Peyer's patch (tissue), 4 donors: Measurements from ENCODE around the gene MRPS35. TPM values are rescaled to one million over a fixed set of nuclear protein-coding genes. Genes with fewer than 3 reads are reported as not detected.

Experiments used
- DNase-seq, 3 donors: peaks; one replicate each; pipeline ENCODE4 v3.0.0-alpha.2; 2017 to 2019
- H3K27ac ChIP-seq, 4 donors: fragments of 200-600 bp; sonication (generic); one replicate each; pipeline ENCODE4 v1.5.1; 2016 to 2019
- H3K27me3 ChIP-seq, 2 donors: fragments of 200-600 bp; sonication (generic); one replicate each; pipeline ENCODE4 v1.5.1; 2019
- H3K36me3 ChIP-seq, 3 donors: fragments of 200-600 bp; sonication (generic); one replicate each; pipeline ENCODE4 v1.5.1; 2016 to 2019
- H3K4me1 ChIP-seq, 4 donors: fragments of 200-600 bp; sonication (generic); one replicate each; pipeline ENCODE4 v1.5.1; 2016 to 2019
- H3K4me3 ChIP-seq, 4 donors: fragments of 200-600 bp; sonication (generic); 1 replicate in 3 of 4; 2 replicates in 1 of 4; pipeline ENCODE4 v1.5.1; 2016 to 2019; ENCODE audit warnings: mild to moderate bottlenecking in 1 of 4
- H3K9me3 ChIP-seq, 4 donors: fragments of 200-600 bp; sonication (generic); one replicate each; pipeline ENCODE4 v1.5.1; 2016 to 2019; ENCODE audit warnings: mild to moderate bottlenecking in 1 of 4
- CTCF ChIP-seq, 6 experiments: fragments of 450-650 bp in 4 of 6; fragments of 200-600 bp in 2 of 6; sonication (generic) in 1 of 6; IDR thresholded peaks; one replicate each; pipeline ENCODE4 v1.5.1; 2017 to 2019; ENCODE audit warnings: antibody characterized with exemption in 6 of 6, mild to moderate bottlenecking in 3 of 6, moderate library complexity in 1 of 6
- POLR2A ChIP-seq, 2 donors: fragments of 450-650 bp; IDR thresholded peaks; one replicate each; pipeline ENCODE4 v1.5.1; 2017; ENCODE audit warnings: antibody characterized with exemption in 2 of 2, mild to moderate bottlenecking in 2 of 2, moderate library complexity in 2 of 2
- total RNA-seq, 4 donors: library from RNA; depleted of rRNA; stranded (reverse); fragments of >200 nt; gene quantifications; one replicate each; pipeline ENCODE4 v1.1.0, GENCODE V29; 2016

Gene MRPS35
- total RNA-seq, 4 donors from 2014 or later, result 39.8 to 55.3 (median 50.4) TPM

- Histone ChIP-seq H3K4me3 (no peak overlapping the region), H3K9me3 (no peaks in the 10 kb centered on the region), H3K4me1 (no peaks in the 10 kb centered on the region), H3K36me3 (peaks cover 0 to 24% (median 0%) of the 10 kb centered on the region in 3 donors), H3K27ac (no peak overlapping the region), H3K27me3 (no peaks in the 10 kb centered on the region)
- TF ChIP-seq CTCF (IDR thresholded peaks at IDR 0.05) (no peak), POLR2A (IDR thresholded peaks at IDR 0.05) (no peak)
- no peak for DNase-seq
Observed at GRCh38 chr12:27672643-27673042, 38.0 kb upstream of the MRPS35 start.

GRCh38 chr12:27673101-27673718 lies 37.4 kb upstream of the MRPS35 start:
- no peak for DNase-seq
- H3K4me1 ChIP-seq, result no peaks in the 10 kb centered on the region
- peaks cover 0 to 18% (median 0%) of the 10 kb centered on the region in 3 donors for H3K36me3 ChIP-seq
- no peak for TF ChIP-seq CTCF (IDR thresholded peaks at IDR 0.05)
- TF ChIP-seq POLR2A (IDR thresholded peaks at IDR 0.05), result no peak
- H3K9me3 ChIP-seq, result no peaks in the 10 kb centered on the region
- no peak overlapping the region for H3K4me3 ChIP-seq
- H3K27ac ChIP-seq, result no peak overlapping the region
- no peaks in the 10 kb centered on the region for H3K27me3 ChIP-seq

- Histone ChIP-seq H3K9me3 (no peaks in the 10 kb centered on the region), H3K4me1 (no peaks in the 10 kb centered on the region), H3K27ac (no peak overlapping the region), H3K27me3 (no peaks in the 10 kb centered on the region), H3K36me3 (peaks cover 0 to 24% (median 0%) of the 10 kb centered on the region in 3 donors), H3K4me3 (no peak overlapping the region)
- TF ChIP-seq POLR2A (IDR thresholded peaks at IDR 0.05) (no peak), CTCF (IDR thresholded peaks at IDR 0.05) (no peak)
- no peak for DNase-seq
Observed at GRCh38 chr12:27674989-27675388, 35.6 kb upstream of the MRPS35 start.

- H3K36me3 ChIP-seq, result peaks cover 0 to 58% (median 0%) of the 10 kb centered on the region in 3 donors
- H3K27me3 ChIP-seq, result no peaks in the 10 kb centered on the region
- TF ChIP-seq CTCF (IDR thresholded peaks at IDR 0.05), result no peak
- TF ChIP-seq POLR2A (IDR thresholded peaks at IDR 0.05), result no peak
- no peak for DNase-seq
- no peaks in the 10 kb centered on the region for H3K4me1 ChIP-seq
- no peak overlapping the region for H3K27ac ChIP-seq
- no peaks in the 10 kb centered on the region for H3K9me3 ChIP-seq
- no peak overlapping the region for H3K4me3 ChIP-seq
Observed at GRCh38 chr12:27680619-27681018, 30.0 kb upstream of the MRPS35 start.

- no peaks in the 10 kb centered on the region for H3K9me3 ChIP-seq
- DNase-seq, result no peak
- H3K4me3 ChIP-seq, result no peak overlapping the region
- no peaks in the 10 kb centered on the region for H3K4me1 ChIP-seq
- TF ChIP-seq CTCF (IDR thresholded peaks at IDR 0.05) (no peak), POLR2A (IDR thresholded peaks at IDR 0.05) (no peak)
- no peaks in the 10 kb centered on the region for H3K27me3 ChIP-seq
- peaks cover 0 to 50% (median 0%) of the 10 kb centered on the region in 3 donors for H3K36me3 ChIP-seq
- no peak overlapping the region for H3K27ac ChIP-seq
Observed at GRCh38 chr12:27682534-27682933, 28.1 kb upstream of the MRPS35 start.
